Ovary (tissue), 3 donors: ENCODE results near the gene ADO.

Experiments used
- CTCF ChIP-seq, 3 donors: fragments of 450-650 bp in 2 of 3; fragments of 200-600 bp in 1 of 3; IDR thresholded peaks; one replicate each; pipeline versions ENCODE4 v1.5.1 to v1.8.0; 2016 to 2022; ENCODE audit warnings: antibody characterized with exemption in 3 of 3, mild to moderate bottlenecking in 1 of 3
- POLR2A ChIP-seq: fragments of 450-650 bp; IDR thresholded peaks from one replicate; pipeline ENCODE4 v1.6.1; 2017; ENCODE audit warnings: antibody characterized with exemption, mild to moderate bottlenecking, moderate library complexity
- donor health status: DM: no; HTN: no; CAD: no.

- TF ChIP-seq CTCF (IDR thresholded peaks at IDR 0.05): no peak
- TF ChIP-seq POLR2A: no peak
Measured at GRCh38 chr10:62754963-62755362, 49.6 kb upstream of the ADO start.
